GM10847 (cell line): ENCODE data around the gene RRP12.

Source experiments
- POLR2A ChIP-seq: IDR thresholded peaks from 2 replicates; pipeline ENCODE4 v1.6.1; 2011; ENCODE audit not compliant: insufficient read length; ENCODE audit errors: extremely low read depth

RRP12 gene, protein sequence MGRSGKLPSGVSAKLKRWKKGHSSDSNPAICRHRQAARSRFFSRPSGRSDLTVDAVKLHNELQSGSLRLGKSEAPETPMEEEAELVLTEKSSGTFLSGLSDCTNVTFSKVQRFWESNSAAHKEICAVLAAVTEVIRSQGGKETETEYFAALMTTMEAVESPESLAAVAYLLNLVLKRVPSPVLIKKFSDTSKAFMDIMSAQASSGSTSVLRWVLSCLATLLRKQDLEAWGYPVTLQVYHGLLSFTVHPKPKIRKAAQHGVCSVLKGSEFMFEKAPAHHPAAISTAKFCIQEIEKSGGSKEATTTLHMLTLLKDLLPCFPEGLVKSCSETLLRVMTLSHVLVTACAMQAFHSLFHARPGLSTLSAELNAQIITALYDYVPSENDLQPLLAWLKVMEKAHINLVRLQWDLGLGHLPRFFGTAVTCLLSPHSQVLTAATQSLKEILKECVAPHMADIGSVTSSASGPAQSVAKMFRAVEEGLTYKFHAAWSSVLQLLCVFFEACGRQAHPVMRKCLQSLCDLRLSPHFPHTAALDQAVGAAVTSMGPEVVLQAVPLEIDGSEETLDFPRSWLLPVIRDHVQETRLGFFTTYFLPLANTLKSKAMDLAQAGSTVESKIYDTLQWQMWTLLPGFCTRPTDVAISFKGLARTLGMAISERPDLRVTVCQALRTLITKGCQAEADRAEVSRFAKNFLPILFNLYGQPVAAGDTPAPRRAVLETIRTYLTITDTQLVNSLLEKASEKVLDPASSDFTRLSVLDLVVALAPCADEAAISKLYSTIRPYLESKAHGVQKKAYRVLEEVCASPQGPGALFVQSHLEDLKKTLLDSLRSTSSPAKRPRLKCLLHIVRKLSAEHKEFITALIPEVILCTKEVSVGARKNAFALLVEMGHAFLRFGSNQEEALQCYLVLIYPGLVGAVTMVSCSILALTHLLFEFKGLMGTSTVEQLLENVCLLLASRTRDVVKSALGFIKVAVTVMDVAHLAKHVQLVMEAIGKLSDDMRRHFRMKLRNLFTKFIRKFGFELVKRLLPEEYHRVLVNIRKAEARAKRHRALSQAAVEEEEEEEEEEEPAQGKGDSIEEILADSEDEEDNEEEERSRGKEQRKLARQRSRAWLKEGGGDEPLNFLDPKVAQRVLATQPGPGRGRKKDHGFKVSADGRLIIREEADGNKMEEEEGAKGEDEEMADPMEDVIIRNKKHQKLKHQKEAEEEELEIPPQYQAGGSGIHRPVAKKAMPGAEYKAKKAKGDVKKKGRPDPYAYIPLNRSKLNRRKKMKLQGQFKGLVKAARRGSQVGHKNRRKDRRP (N-terminal part only)

DNA sequence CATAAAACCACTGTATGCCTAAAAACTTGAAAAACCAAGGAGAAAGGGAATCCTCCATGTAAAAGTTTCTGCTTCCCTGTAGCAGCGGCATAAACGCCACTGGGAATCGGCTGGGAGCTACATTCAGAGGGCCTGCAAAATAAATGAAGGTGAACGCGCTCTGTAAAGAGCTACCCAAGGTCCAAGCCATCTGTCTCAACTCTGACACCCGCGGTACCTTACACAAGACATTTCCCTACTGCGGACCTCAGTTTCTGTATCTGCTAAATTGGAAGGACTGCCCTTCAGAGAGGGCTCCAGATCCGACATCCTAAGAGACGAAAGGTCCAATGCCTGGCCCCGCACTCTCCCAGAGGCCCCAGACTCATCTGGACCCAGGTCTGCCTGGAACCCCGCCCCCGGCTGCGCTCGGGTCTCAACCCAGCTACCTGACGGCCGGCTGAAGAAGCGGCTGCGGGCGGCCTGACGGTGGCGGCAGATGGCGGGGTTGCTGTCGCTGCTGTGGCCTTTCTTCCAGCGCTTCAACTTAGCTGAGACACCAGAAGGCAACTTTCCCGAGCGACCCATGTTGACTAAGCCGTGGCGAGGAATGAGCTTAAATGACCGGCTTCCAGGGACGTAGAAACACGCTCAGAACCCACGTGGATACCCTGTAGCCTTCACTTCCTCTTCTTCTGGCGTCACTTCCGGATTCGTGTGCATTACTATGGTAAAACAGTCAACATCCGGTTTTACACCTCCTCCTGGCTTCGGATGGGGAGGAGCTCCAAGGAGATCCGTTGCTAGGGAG is at the start of gene RRP12:
RRP12 (minus strand) TSS at position 676 of the 790 bp plus-strand sequence; CDS start at position 567, 109 bp downstream.
- TF ChIP-seq POLR2A: peak; percentile 15

DNA sequence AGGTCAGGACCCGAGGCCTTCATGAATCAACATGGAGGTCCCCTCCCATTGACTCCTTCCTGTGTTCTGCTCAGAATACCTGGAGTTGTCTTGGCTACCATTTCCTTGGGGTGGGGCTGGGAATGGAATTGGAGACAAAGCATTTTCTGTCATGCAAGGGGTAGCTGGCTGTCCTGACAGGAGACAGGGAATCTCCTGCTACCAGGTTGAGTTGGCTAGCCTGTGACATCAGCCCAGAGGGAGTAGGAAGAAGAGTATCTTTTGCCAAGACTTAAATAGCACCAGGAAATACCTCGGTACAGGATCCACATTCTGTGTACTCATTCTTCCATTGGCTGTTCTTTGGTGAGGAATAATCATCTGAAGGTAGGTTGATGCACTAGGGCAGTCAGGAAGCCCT is 49.7 kb upstream of the RRP12 start:
- no peak for TF ChIP-seq POLR2A

DNA sequence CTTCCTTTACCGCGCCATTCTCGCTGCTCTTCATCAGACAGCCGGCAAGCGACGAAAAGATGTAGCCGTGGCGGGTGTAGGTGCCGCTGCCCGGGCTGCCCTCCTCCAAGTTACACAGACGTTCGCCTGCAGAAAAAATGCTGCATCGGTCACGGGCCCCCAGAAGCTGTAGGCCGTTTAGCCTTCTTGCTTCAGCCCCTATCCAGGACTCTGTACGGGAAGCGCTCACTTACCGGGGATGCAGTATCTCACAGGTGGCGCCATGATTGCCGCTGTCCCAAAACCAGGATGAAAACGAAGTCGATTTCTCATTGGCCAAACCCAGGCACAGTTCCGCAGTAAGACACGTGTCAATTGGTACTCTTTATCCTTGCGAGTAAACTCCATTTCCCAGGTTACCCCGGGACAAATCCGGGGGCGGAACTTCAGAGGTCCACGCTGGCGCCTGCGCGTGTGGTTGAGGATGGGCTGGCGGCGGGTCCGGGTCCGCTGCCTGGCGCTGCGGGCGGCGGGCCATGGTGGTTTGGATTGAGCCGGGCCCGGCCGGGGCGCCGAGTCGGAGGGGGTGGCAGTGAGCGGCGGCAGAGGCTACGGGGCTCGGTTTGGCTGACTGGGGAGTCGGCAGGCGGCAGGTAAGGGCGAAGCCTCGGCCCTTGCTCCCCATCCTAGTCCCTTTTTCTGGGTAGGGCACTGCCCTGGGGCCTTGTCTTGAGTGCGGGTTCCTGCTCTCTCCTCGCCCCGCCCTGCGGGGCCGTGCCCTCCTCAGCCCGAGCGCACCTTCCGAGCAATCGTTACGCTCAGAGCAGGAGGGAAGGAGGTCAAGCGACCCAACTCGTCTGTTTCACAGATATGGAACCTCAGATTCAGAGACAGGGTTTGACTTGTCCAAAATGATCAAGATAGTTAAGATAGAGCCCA is 44.8 kb upstream of the RRP12 start, which contains the start of the genes EXOSC1 and ZDHHC16:
EXOSC1 (minus strand) TSS at position 285 of the 918 bp plus-strand sequence; CDS start at position 264, 21 bp downstream.
ZDHHC16 (plus strand) TSS at position 454 of the 918 bp plus-strand sequence. CDS start 5,501 bp downstream, outside the sequence.
- TF ChIP-seq POLR2A: peak; percentile 82

DNA sequence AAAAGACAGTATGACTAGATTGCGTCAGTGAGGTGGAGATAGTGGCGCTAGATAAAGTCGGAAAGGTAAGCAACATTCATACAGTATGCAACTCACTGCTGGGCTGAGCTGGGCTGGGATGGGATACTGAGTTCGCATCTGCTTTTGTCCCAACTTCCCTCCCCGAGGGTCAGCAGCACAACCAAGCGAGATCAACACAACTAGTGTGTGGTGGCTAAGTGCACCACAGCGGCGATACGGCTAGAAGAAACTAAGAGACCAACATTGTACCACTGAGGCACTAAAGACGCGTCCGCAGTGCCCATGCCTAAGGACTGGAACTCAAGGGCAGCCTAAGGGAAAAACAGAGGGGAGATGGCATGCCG is 44.2 kb upstream of the RRP12 start:
- no peak for TF ChIP-seq POLR2A

DNA sequence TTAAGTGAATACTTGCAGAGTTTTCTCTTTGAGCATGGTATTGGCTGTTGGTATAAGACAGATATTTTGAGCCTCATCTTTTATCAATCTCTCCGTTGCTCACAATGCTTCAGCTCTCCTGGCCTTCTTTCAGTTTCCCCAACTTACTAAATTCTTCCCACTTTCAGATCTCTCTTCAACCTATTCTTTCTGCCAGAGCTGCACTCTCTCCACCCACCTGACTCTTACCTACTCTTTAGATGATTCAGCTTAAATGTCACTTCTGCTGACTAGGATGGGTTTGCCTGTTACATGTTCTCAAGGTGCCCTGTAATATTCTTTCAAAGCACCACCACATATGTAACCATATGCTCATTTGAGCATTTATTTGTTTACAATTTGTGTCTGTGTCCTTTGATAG is 43.1 kb upstream of the RRP12 start:
- TF ChIP-seq POLR2A: no peak

DNA sequence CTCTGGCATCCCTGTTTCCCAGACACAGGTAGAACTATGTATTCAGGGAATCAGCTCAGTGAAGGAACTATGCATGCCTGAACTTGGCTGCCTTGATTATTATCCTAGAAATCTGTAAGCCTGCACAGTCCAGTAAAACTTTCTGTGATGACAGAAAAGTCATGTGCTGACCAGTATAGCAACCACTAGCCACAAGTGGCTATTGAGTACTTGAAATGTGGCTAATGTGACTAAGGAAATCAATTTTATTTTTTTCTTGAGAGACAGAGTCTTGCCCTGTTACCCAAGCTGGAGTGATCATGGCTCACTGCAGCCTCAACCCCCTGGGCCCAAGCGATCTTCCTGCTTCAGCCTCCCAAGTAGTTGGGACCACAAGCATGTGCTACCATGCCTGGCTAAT is 41.1 kb upstream of the RRP12 start:
- no peak for TF ChIP-seq POLR2A

DNA sequence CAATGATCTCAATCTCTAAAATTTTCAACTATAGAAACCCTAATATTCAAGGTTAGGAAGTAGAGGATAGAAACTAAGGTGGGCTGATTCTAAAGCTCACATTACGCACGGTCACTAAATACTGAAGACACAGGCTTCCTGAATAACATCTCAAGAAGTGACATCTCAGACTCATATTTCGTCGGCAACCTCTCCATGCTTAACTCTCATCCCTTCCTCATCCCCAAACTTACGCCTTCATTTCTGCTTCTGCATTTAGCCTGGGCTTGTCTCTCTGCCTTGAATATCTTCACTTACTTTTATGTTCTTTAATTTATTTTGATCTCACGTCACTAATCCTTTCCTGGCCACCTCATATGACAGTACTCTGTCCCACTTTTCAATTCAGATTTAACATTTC is 34.1 kb upstream of the RRP12 start:
- no peak for TF ChIP-seq POLR2A

DNA sequence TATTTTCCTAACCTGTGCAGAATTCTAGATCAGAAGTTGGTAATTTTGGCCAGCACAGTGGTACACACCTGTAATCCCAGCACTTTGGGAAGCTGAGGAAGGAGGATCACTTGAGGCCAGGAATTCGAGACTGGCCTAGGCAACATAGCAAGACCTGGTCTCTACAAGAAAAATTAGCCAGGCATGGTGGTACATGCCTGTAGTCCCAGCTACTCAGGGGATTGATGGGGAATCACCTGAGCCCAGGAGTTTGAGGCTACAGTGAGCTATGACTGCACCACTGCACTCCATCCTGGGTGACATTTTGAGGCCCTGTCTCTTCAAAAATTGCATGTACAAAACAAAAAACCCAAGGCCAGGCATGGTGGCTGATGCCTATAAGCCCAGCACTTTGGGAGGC is 33.4 kb upstream of the RRP12 start:
- TF ChIP-seq POLR2A: no peak

DNA sequence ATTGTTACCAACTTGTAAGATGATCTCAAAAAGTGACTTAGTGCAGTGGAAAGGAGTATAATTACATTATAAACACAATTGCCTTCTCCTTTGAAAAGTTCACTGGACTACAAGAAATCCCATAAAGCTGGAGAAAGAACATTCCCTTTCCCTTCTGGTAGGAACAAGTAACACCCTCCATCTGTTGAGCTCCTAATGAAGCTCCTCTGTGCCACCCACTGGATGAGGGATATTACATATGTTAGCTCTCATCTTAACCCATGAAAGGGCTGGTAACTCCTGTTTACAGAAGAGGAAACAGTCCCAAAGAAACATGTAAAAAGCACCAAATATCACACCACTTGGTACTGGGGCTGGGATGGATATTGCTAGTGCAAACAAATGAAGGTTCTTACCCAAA is 32.9 kb upstream of the RRP12 start:
- no peak for TF ChIP-seq POLR2A

DNA sequence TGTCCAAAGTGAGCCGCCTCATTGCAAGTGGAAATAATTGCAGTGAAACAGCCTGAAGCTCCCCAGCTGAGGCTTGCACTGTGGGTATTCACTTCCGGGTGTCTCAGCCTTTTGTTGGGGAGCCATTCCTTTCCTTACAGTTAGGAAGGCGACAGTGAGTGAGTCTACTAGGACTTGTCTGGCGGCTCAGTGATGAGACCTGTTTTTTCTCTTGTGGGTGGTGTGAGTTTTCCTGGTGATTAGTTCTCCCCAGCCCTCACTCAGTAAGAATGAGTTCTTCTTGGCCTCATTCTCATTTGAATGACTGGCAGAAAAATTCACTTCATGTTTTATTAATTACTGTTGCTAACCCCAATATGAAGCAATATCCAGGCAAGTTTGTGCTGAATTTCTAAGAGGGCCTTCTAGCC is 27.4 kb upstream of the RRP12 start:
- TF ChIP-seq POLR2A: no peak

DNA sequence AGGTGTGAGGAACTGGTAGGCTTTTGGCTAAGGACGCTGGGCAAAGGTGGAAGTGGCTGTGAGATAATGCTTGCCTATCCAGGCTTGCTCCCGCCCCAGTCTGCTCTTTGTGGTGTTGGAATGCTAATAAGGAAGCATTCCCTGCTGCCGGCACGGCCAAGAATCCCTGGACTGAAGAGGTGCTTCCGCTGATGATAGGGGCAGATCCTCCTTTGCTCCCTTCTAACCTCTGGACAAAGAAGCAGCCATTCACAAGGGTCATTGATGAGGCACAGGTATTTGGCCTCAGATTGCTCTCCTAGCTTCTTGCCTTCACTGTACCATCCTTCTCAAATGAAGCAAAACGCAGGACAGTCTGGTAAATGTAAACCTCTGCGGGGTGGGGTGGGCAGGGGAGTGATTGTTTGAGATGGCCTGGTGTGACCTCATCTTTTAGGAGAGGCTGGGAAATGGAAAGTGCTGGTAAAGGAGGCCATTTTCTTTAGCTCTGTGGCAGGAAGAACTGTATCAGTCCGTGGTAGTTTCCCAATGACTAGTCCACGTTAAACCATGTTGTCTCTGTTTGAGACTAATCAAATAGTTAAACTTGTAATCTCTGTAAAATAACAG is 26.5 kb upstream of the RRP12 start:
- TF ChIP-seq POLR2A: no peak

DNA sequence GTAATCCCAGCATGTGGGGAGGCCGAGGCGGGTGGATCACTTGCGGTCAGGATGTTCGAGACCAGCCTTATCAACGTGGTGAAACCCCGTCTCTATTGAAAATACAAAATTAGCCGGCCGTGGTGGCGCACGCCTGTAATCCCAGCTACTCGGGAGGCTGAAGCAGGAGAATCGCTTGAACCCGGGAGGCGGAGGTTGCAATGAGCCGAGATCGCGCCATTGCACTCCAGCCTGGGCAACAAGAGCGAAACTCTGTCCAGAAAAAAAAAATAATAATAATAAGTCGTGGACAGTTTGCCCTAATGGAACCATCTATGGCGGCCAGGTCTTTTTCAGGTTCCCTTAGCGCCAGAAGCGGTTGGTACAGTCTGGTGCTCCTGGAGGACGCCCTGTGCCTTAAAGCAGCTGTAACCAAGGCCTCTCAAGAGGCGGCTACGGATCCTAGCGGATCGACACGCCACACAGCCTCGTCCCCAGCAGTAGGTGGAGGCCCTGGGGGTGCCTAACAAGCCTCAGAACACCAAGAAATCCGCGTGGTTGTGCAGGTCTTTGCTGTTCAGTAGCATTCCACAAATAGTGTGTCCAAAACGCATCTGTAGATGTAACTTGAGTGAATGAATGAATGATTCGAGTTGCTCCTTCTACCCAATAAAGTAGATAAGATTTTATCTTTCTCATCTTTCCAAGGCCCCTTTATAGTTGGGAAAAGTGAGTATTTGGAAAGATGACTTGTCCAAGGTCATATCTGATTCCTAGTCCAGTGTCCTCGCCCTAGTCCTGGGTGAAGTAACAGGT is 25.8 kb upstream of the RRP12 start:
- TF ChIP-seq POLR2A: no peak
